NK-92 treated with Interleukin-12 subunit alpha and Interleukin-12 subunit beta, amount 100 ng/mL, for 24 hours (cell line): ENCODE measurements around the gene APOH.
"Not testable (repeated sequence)": the region's sequence is repeated elsewhere in the genome, so short reads cannot be mapped to it uniquely, and the experiment has no call there.

Source experiments
- DNase-seq: peaks from one replicate; lab custom pipeline; 2025; lab: John Stamatoyannopoulos, UW

The APOH gene, protein sequence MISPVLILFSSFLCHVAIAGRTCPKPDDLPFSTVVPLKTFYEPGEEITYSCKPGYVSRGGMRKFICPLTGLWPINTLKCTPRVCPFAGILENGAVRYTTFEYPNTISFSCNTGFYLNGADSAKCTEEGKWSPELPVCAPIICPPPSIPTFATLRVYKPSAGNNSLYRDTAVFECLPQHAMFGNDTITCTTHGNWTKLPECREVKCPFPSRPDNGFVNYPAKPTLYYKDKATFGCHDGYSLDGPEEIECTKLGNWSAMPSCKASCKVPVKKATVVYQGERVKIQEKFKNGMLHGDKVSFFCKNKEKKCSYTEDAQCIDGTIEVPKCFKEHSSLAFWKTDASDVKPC

DNA sequence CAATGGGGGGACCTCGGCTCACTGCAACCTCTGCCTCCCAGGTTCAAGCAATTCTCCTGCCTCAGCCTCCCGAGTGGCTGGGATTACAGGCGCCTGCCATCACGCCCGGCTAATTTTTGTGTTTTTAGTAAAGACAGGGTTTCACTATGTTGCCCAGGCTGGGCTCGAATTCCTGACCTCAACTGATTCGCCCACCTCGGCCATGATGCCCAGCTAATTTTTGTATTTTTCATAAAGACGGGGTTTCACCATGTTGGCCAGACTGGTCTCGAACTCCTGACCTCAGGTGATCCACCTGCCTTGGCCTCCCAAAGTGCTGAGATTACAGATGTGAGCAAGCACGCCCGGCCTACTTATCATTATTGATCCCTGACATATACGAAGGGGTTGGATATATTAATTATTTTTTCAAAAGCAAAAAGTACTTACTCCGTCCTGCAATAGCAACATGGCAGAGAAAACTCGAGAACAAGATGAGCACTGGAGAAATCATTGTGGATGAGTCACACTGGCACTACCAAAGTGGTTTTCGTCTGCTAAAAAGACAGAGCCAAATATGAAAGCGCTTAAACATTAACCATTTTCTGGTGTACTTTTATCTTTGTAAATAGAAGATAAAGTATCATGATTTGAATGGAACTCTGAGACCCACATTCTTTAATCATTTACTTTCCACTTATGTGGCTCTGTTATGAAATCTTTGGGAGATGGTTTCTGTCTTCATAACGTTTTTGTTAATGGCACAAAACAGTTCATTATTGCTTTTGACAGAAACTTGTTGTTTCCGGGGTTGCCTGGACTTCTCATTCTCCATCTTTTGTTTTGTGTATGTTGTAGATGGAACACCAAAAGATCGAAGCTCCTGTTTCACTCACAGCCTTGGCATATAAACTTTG is at the start of gene APOH:
APOH (minus strand) TSS at position 529 of the 896 bp plus-strand sequence; CDS start at position 493, 36 bp downstream.
- DNase-seq, result no peak

DNA sequence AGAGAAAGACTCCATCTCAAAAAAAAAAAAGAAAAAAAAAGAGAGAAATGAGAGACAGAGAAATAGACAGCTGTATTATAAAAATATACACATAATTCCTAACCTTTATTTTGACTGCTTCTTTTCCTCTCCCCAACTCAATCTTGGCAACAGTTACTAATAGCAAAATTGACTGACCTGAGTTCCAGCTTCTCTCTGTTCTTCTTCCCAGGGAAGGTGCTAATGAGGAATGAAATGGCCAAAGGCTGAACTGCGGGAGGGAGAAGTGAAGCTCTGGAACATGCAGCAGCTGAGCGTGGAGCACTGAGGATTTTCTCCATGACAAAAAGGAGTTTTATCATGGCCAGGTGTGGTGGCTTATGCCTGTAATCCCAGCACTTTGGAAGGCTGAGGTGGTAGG is 48.0 kb upstream of the APOH start:
- no peak for DNase-seq

DNA sequence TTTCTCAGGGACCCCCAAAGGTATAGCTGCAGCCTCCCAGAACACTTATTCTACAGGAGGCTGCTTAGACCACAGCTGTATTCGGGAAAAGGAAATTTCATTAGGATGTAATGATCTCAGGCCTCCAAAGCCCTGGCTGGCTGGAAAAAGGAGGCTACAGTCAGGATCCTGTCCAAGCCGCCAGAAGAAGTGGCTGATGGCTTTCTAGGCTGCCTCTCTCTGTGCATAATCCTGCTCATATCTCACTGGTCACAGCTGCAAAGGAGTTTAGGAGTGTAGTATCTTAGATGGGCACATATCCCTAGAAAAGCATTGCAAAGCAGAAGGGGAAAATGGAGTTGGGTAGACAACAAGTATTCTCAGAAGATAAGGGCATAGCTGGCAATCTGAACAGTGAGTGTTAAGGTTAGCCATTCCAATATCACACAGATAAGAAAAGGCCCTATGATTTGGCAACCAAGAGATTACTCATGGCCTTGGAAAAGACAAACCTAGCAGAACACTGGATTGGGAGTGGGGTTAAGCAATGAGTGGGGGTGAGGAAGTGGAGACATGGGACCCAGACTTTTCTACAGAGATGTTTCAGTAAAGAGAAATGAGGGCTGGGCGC is 47.2 kb upstream of the APOH start:
- DNase-seq, result no peak

DNA sequence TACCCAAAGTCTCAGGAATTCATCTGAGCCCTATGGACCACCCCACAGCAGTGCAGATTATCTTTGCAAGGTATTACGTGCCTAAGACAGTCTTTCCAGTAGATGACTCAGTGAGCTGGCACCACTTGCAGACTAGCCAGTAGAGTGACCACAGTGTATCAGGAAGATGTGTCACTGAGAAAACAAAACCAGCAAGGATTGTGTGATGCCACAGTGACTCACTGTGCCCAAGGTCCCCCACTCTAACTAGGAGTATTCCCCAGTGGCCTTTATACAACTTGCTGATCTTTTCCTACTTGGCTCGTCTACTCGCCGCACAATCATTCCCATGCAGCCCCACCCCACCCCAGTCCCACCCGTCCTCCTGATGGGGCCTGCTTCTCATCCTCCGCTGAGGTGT is 46.4 kb upstream of the APOH start:
- DNase-seq, result no peak

DNA sequence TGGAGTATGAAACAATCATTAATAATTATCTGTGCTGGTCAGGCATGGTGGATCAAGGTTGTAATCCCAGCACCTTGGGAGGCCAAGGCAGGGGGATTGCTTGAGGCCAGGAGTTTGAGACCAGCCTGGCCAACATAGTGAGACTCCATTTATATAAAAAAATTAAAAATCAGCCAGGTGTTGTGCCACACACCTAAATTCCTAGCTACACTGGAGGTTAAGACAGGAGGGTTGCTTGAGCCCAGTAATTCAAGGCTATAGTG is 44.3 kb upstream of the APOH start:
- no peak for DNase-seq

DNA sequence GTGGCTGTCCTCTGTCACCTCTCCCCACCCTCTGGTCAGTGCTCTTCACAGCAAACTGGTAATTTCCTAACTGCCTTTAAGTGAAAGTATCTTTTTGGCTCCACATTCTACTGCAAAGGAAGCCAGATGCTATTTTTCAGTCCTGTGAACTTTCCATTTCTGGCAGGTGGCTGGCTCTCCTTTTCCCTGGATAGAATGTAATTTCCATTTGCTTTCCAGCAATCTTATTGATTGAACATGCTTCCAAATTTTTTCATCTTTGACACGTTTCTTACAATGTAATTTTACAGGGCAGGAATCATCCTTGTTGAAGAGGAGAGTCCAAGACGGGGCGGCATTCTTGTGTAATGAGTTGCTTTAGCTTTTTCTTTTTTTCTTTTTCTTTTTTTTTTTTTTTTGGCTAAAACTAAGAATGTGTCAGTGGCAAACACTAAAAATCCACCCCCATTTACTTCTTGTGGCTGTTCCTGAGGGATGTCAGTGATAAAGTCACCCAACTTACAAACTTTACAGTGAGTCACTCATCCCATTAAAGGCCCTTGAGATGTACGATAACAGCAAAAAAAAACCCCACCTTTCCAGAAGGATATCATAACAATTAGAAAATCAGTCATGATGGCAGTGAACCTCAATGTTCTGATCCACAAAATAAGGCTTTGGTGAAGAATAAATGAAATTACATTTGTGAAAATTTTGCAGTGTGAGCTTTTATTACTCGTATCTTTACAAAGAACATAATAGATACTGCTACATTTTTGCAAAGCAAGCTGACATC is 43.8 kb upstream of the APOH start:
- DNase-seq, result no peak

DNA sequence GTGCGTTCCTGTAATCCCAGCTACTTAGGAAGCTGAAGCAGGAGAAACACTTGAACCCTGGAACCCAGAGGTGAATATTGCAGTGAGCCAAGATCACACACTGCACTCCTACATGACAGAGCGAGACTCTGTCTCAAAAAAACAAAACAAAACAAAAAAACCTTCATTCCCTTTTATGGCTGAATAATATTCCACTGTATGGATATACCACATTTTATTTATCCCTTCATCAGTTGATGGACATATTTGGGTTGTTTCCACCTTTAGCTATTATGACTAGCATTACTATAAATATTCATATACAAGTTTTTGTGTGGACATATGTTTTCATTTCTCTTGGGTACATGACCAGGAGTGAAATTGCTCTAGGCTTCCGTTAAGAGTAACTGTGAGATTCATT is 42.3 kb upstream of the APOH start:
- no peak for DNase-seq

DNA sequence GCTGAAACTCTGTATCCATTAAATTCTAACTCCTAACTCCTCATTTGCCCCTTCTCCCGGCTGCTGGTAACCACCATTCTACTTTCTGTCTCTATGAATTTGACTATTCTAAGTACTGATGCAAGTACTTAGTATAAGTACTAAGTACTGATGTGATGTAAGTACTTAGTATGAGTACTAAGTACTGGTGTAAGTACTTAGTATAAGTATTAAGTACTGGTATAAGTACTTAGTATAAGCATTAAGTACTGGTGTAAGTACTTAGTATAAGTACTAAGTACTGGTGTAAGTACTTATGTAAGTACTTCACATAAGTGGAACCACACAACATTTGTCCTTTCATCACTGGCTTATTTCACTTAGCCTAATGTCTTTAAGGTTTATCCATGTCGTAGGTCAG is 40.9 kb upstream of the APOH start:
- no peak for DNase-seq

DNA sequence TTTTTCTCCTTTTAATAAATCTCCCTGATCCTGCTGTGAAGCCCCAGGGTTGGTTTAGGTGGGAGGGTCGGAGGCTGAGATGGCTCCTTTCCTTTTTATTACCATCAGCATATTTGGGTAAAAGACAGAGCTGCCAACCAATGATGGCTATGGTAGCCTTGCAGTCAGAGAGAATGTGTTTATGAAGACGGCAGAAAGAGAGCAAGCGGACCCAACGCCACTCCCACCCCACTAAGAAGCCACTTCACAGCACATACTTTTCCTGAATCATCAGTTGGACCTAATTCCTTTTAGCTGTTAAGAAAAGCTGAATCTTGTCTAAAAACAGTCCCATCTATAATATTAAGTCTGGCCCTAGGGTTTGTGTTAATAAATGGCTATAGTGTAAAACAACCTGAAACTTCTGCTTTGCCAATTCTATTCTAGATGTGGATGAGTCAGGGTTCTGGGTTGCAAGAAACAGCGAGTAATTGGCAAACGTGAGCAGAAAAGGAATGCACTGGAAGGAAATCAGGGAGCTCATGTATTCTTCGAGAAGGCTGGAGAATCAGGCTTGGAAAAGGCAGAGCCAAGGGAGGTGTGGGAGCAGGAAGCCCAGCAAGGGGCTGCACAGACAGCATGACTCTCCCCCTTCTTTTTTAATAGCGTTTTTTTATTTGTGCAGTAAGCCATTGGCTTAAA is 39.2 kb upstream of the APOH start:
- DNase-seq, result no peak

DNA sequence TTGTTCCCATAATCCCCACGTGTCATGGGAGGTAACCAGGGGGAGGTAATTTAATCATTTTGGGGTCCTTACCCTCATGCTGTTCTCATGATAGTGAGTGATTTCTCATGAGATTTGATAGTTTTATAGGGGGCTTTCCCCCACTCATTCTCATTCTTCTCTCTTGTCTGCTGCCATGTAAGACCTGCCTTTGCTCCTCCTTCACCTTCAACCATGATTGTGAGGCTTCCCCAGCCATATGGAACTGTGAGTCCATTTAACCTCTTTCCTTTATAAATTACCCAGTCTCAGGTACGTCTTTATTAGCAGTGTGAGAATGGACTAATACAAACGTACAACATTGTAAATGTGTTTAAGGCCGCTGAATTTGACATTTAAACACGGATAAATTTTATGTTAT is 35.5 kb upstream of the APOH start:
- DNase-seq, result no peak

DNA sequence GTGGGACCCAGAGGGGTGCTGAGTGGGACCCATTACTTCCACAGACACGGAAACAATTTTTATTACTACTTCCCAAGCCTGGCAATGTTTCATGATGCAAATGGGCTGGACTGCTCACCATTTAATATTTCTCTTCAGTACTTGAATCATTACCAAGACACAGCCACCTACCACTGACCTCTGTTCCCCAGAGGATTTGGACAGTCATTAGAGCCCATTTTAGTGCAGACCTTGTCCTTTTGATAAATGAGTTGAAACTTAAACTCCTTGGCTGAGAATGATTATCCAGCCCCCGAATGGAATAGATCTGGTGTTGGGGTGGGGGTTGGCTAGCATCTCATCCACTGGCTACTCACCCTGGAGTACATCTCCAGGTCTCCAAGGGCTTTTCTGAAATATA is 33.6 kb upstream of the APOH start:
- DNase-seq, result no peak

DNA sequence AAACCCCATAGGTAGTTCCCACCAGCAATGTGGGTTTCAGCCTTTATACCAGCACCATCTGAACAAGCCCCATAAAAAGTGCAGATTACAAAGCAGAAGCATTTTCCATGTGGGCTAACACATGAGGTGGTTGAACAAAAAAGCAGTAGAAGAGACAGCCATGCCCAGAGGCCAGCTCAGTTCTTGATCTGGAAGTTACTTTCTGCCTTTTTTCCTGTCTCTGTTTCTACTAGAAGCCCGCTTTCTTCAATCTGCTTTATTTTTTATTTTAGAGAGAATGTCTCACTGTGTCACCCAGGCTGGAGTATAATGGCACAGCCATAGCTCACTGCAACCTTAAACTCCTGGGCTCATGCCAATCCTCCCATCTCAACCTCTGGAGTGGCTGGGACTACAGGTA is 31.5 kb upstream of the APOH start:
- DNase-seq, result no peak

DNA sequence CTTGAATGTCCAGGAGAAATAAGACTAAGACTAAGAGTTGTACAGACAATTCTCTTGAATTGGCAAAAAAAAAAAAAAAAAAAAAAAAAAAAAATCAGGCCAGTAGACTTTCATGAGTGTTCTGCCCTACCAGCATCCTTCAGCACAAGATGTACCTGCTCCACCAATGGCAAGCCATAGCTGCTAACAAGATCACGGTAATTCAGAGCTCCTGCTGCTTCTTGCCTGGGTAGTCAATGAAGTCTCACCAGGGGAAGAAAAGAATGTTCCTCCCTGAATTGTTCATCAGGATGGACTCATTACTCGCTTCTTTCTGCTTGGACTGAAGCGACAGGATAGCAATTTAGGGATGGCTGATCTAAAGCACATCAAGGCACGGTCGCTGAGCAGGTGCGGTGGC is 31.1 kb upstream of the APOH start:
- DNase-seq, result no peak

DNA sequence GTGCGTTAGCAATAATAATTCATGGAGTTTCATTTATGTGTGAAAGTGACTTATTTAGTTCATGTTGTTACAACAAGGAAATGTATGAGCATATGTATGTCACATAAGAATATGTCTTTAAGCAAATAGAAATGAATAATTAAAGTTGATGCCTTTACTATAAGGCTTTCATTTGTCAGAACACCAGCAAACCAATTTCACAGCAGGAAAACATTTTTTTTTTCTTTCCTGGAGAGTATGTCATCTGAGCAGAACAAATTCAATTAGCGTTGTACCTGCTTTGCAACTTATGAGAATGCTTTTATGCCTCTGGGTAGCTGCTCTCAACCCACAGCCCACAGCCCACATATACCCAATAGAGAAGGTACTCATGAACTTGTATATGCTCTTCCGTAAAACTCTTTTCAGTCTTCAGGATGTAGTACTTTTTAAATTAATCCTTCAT is 26.3 kb upstream of the APOH start:
- no peak for DNase-seq

DNA sequence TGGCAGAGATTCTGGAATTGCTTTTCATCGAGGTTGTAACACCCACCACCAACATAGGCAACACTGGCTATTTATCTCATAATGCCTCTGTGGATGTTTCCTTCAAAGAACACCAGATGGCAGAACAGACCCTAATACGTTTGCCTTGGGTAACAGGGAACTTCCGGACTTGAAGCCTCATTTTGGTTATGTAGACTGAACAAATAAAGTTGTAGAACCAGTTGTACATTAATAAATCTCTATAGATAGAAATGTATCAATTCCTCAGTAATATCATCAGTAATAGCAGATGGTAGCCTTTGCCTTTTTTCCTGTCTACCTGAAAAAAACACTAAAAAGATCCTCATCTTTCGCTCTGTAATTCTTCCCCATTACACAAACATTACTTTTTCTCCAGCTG is 25.9 kb upstream of the APOH start:
- DNase-seq, result no peak

DNA sequence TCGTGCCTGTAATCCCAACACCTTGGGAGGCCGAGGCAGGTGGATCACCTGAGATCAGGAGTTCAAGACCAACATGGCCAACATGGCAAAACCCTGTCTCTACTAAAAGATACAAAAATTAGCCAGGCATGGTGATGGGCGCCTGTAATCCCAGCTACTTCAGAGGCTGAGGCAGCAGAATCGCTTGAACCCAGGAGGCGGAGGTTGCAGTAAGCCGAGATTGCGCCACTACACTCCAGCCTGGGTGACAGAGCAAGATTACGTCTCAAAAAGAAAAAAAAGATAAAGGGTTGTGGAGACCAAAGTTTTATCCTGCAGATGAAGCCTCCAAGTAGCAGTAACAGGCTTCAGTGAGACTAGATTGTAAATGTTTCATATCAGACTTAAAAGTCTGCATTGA is 24.2 kb upstream of the APOH start:
- DNase-seq, result not testable (repeated sequence)

DNA sequence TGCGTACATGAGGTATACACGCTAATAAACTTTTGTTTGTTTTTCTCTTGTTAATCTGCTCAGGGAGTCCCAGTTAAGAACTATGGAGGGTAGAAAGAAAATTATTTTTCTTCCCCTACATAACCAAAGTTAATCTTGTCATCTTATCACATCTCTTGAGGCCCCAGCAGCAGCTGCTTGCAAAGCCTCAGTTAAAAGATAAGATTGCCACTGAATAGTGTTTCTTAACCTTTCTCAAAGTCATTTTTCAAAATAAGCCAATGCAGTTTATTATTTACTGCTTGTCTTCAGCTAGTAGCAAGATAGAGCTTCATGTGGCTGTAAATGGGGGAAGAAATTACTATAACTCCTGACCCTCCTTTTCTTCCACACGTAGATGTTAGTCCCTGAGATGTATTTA is 21.5 kb upstream of the APOH start:
- no peak for DNase-seq

DNA sequence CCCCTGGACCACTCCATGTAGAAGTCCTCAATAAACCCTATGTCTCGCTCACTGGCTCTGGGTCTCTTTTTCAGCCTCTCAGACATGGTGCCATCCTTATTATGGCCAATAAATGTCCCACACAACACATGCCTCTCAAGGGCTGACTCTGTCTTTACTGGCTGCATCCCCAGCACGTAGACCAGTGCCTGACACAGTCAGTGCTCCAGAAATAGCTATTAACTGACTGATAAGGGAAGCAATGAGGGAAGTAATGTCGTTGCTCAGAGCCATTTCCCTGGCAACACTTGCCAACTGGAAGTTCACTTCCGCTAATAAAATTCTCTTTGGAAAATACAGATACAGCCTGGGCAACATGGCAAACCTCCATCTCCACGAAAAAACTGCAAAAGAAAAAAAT is 19.1 kb upstream of the APOH start:
- no peak for DNase-seq

DNA sequence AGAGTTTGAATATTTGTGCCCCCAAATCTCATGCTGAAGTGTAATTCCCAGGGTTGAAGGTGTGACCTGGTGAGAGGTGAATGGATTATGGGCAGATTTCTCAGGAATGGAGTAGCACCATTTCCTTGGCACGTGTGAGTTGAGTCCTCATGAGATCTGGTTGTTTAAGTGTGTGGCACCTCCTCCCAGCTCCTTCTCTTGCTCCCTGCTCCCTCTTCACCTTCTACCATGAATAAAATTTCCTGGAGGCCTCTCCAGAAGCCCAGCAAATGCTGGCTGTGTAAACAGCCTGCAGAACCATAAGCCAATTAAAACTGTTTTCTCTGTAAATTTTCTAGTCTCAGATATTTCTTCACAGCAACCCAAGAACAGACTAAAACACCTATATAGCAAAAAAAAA is 12.6 kb upstream of the APOH start:
- DNase-seq, result no peak

DNA sequence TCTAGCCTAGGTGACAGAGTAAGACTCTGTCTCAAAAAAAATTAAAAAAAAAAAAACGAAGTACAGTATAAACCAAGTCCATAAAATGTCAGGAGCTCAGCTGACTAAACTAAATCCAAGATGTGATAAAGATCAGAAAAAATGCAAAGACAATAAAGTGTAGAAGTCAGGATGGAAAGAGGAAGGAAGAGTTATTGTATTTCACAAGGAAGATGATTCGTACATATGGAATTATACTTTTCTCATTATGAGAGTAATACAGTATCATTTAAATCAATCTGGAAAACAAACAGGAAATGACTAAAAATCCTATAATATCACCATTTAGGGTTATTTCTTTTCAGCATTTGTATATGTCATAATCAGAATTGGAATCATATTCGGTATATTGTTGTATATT is 11.4 kb upstream of the APOH start:
- DNase-seq, result no peak

DNA sequence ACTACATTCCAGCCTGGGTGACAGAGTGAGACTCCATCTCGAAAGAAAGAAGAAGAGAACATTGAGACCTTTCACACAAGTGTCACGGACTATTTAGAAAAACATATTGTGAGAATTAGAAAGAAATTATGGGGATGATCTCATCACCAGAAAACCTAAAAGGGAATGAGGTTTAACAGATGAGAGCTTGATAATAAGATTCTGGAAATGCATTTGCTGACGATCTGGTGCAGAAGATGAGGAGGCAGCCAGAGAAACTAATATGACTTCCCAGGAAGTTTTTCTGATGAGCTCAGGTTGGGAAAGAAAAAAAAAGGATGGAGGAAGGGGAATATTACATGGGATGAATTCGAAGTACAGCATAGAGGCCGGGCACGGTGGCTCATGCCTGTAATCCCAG is 10.8 kb upstream of the APOH start:
- no peak for DNase-seq
